HG02798 (cell line): Measurements from ENCODE around the gene CREM.

Experiments used
- ATAC-seq: cut with Tn5 transposase; IDR thresholded peaks from one replicate; pipeline ENCODE4 v1.9.1; 2021; ENCODE audit warnings: mild to moderate bottlenecking; ENCODE audit not compliant: unreplicated experiment, poor library complexity

Gene CREM

DNA sequence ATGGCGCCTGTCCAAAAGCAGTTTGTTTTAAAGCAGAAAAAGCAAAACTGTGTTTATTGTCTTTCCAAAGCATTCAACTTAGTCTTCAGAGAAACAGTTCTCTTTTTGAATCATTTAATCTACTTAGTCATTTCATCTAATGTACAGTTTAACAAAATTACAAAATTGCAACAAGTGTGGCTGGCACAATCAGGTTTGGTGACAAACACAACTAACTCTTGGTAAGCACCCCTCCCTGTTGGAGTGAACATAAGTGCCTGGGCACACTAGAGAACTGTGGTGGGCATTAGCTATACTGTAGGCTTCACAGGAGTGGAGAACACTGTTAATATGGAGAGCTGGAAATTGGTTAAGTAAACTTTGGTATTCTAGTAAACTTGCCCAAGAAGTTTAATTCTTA is 6.9 kb downstream of the CREM start:
- no peak for ATAC-seq

DNA sequence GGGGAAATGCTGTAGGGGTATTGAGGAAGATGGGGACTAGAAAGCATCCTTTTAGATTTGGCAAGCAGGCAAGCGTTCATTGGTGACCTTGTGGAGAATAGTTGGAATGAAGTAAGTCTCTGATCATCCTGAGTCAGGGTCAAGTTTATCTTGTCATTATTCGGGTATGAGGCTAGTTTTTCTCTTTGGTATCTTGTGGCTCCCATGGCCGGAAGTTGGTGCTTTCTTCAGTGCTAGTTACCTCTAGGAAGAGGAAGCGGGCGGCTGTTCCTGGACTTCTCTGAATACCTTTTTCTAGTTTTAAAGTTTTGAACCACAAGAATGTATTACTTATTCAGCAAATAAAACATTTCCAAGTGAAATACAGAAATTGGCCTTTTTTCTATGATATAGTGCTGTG is 9.2 kb downstream of the CREM start:
- no peak for ATAC-seq

DNA sequence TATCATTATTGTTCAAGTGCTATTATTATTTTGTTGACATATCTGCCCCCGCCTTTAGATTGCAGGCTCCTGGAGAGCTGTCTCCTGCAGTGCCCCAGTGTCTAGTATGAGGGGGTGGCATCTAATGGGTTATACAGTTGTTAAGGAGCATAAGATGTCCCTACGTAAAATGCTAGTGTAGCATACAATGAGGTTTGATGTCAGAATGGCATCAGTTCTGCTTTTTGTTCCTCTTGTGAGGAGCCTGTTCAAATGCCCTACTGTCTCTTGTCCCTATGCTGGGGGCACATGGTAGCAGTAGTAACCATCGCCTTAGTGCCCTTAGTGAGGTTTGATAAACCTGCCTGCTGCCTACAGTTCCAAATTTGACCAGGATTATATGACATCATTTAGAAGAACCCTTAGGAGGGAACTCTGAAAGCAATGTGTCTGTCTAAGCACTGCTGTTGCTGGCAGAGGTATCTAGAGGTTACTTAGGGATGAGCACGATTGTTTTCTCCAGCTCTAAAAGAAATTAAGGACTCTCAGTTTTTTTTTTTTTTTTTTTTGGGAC is 9.7 kb downstream of the CREM start:
- ATAC-seq = peak; percentile 55

DNA sequence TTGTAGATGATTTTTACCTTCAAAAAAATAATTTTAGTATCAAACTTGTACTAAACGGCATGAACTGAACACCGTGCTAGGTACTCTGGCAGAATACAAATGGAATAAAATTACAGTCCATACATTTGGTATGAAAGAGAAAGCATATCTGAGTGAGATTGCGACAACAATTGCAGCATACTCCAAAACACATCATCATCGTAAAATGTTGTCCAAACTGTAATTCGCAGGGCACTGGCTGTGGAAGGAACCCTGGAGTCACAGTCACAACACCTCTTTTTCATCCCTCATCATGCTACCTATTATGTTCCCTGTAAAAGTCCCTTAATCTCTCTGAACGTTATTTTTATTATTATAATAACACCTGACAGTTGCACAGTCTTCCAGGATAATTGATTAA is 13.5 kb downstream of the CREM start:
- ATAC-seq = no peak

DNA sequence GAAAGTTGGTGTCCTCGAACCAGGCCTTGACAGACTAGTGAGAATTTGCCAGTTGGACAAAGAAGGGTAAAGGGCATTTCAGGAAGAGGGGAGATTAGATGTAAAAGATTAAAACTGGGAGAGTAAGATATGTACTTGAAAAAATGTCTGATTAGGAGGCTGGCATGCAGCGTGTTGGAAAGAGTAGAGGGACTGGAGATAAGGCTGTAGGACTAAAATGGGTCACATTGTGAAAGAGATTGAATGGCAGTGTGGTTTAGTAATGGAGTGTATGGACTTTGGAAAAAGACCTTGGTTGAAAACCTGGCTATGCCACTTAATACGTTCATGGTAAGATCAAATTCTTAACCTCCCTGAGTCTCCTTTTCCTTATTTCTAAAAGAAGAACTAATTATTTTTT is 14.1 kb downstream of the CREM start:
- no peak for ATAC-seq

DNA sequence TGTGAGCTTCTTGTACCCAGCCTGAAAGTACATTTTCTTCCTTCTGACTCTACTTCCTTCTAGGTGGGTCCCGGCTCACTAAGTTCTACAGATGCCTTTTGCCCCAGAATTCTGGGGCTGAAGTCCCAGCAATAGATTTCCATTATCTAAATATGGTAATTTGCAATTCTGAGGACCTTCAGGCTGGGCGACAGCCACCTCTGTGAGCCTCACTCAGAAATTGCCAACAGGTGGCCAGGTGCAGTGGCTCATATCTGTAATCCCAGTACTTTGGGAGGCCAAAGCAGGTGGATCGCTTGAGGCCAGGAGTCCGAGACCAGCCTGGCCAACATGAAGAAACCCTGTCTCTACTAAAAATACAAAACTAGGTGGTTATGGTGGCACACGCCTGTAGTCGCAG is 23.7 kb downstream of the CREM start:
- ATAC-seq = no peak

DNA sequence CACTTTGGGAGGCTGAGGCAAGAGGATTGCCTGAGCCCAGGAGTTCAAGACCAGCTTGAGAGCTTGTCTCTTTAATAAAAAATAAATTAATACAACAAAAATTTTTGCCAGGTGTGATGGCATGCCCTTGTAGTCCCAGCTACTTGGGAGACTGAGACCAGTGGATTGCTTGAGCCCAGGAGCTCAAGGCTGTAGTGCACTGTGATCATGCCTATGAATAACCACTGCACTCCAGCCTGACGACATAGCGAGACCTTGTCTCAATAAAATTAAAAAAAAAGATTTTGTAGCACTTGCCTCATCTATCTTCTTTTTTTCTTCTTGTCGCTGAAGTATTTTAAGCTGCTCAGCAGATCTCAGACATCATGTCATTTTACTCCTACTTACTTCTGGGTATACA is 26.3 kb downstream of the CREM start:
- no peak for ATAC-seq

DNA sequence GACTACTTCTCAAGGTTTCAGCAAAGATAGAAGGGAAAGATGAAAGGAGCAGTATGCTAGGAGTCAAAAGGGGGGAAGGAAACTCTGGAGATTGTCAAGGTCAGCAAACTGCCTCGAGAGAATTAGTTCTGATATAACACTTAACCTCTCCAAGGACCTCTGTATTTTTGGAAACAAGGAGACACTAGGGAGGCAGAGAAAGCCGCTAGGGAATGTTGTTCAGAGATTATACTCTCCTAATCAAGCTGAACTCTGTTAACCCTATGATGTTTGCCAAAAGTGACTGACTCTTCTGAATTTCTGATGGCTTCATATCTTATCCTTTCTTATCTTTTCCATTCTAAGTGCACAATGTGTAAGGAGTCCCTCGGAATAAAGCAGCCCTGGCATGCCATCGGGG is 27.1 kb downstream of the CREM start:
- no peak for ATAC-seq

DNA sequence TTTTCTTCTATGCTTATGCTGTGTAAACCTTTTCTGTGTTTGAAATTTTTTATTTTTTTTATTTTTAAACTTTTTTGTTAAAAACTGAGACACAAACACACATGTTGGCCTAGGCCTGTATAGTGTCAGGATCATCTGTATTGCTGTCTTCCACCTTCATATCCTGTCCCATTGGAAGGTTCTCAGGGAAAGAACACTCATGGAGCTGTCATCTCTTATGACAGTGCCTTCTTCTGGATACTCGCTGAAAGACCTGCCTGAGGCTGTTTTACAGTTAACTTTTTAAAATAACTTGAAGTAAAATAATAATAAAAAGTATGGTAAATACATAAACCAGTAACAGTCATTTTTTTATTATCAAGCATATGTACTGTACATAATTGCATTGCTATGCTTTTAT is 34.1 kb downstream of the CREM start:
- ATAC-seq = no peak

DNA sequence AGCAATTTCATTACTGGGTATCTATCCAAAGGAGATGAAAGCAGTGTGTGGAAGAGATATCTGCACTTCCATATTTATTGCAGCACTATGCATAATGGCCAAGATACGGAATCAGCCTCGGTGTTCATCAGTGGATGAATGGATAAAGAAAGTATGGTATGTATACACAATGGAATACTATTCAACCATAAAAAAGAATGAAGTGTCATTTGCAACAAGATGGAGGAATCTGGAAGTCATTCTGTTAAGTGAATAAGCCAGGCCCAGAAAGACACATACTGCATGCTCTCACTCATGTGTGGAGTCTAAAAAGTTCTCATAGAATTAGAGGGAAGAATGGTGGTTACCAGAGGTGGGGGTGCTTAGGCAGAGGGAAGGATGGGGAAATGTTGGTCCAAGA is 35.3 kb downstream of the CREM start:
- no peak for ATAC-seq

DNA sequence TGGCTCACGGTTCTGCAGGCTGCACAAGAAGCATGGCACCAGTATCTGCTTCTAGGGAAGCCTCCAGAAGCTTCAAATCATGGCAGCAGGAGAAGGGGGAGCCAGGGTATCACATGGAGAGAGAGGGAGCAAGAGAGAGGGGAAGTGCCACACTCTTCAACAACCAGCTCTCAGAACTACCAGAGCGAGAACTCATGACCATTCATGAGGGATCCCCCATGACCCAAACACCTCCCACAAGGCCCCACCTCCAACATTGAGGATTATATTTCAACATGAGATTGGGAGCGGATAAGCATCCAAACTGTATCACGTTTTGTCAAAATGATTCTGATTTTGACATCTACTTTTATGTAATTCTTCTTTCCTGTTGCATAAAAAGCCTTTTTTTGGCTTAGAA is 38.5 kb downstream of the CREM start:
- ATAC-seq = no peak

DNA sequence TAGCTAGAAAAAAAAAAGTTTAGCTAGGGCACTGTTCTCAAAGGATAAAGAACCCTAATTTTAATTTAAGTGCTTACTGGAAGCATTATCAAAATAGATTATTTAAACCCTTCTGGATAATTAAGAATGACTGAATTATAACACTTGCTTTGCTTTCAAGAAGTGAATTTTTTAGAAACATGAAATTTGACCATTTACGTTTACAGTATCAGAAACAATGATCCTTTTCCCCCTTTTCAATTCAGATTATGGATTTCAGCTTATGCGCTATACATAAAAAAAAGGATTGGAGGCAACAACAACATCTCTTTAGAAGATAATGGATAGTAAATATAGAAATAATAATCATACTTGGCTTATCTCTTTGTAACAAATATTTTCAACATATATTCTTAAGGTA is 39.2 kb downstream of the CREM start:
- no peak for ATAC-seq

DNA sequence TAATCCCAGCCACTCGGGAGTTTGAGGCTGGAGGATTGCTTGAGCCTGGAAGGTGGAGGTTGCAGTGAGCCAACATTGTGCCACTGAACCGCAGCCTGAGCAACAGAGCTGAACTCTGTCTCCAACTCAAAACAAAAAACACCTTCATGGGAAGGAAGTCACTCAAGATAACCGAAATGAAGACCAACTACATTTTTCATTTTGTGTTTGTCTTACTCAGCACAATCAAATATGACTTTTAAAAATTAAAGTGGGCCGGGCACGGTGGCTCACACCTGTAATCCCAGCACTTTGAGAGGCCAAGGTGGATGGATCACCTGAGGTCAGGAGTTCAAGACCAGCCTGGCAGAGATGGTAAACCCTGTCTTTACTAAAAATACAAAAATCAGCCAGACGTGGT is 40.0 kb downstream of the CREM start:
- ATAC-seq = no peak

DNA sequence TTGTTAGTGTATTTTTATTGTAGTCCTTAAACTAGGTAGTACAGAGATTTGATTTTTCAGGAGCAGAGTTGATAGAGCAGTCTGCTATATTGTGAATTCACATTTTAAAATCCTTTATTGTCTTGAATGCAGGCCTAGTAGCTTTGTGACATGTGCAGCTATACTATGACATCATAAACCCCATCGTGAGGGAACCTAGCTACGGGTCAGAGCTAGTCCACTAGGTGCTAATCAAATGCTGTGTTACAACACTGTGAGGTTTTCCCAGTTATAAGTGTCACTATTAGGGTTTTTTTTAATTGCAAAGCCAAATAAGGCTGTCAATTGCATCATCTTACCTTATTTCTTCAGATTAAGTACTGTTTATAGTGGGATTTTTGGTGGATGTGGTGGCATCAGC is 40.7 kb downstream of the CREM start:
- ATAC-seq = no peak

DNA sequence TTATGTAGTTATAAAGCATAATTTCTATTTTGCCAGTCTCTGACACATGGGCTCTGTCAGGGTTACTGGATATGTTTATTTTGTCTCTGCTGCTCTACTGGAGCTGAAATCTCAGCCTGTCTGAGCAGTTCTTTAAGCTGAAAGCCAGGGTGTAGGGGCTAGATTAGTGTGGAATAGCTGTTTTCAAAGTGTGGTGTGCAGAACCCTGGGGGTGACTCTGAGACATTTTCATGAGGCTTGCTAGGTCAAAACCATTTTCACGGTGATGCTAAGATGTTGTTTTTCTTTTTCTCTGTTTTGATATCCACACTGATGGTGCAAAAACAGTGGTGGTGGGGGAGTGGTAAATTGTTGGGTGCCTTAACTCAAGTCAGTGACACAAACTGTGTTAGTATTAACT is 45.5 kb downstream of the CREM start:
- no peak for ATAC-seq

DNA sequence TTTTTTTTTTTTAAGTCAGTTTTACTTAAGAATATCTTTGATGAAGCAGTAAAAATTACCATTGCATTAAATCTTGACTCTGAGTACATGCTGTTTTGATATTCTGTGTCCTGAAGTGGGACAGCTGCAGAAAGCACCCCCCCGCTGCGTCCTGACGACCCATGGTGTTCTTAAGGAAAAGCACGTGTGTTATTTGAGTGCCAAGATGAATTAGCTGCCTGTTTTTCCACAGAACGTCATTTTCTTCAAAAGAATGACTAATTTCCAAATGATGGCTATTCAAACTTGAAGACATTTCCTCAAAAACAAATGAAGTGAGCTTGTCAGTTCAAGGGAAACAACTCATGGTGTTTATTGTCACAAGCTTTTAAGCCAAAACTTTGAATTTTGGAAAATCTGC is 45.9 kb downstream of the CREM start:
- no peak for ATAC-seq

DNA sequence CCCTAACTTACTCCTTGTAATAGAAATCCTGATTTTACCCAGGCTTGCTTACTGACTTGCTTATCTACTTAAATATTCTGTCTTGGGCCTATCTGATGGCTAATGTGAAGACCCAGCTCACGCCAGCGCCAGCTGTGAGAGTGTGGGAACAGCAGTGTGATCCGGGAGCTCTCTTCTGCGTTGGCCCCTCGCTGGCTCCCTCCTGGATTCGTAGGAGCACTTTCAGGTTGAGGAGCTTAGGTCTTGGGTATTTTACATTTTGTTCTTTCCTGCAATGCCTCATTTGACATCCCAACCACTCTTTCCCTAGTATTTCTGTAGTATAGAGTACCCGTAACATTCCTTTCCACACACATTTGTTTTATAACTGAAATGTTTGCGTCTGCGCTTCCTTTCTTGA is 51.7 kb downstream of the CREM start:
- no peak for ATAC-seq

DNA sequence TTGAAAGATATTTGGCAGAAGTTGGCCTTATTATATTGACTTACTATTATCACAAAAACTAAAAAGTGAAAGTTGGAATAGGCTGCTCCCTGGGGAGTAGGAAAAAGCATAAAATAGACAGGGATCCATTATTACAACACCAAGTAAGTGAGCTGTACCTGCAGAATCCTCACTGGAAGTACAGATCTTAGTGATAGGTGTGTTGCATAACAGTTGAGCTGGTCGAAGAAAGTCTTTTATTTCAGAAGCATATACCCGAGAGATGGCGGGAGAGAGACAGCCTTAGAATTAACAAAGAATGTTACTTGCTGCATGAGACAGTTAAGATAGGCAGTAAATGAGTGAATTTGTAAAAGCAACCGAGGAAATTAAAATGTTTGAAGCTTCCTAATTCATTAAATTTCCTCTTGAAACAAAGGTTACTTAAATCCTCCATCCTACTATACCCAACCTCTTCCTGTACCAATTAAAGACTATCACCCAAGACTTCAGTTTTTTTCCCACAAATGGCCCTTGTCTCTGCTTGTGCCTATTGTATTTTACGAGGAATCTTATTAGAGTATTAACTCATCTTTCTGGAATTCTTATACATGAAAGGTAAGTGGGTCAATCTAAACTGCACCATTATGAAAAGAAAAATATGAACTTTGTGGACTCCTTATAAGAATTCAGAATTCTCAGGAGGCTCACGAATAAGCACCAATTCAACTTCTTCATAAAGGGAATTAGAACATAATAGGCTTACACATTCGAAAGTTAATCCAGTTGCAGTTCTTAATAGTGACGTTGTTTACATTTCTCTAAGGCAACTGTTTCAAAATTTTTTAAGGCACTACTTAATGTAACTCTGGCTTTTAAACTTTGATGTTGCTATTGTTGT is 56.2 kb downstream of the CREM start:
- no peak for ATAC-seq

DNA sequence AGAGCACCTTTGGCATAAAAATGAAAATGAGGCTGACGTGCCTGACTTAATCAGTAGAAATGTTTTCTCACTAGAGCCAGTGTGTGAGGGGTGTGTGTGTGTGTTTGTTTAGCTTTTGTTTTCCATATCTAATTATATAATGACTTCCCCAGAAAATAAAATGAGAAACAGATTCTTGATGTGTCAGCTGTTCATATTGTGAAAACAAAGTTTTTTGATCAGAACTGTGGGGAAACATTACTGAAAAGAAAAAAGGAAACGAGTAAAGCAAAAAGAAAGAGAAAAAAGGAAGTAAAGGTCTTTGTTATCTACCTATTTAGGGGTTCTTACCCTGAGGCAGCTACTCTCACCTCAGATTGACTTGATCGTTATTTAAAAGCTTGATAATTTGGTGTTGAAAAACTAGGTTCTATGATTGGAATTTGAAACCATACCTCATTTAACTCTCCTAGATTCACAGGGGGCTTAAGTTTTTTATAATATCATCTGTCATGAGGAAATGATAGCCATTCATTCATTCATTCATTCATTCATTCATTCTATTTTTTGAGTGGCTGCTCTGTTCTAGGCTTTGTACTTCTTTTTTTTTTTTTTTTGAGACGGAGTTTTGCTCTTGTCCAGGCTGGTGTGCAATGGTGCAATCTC is 58.0 kb downstream of the CREM start:
- ATAC-seq = peak; percentile 60

DNA sequence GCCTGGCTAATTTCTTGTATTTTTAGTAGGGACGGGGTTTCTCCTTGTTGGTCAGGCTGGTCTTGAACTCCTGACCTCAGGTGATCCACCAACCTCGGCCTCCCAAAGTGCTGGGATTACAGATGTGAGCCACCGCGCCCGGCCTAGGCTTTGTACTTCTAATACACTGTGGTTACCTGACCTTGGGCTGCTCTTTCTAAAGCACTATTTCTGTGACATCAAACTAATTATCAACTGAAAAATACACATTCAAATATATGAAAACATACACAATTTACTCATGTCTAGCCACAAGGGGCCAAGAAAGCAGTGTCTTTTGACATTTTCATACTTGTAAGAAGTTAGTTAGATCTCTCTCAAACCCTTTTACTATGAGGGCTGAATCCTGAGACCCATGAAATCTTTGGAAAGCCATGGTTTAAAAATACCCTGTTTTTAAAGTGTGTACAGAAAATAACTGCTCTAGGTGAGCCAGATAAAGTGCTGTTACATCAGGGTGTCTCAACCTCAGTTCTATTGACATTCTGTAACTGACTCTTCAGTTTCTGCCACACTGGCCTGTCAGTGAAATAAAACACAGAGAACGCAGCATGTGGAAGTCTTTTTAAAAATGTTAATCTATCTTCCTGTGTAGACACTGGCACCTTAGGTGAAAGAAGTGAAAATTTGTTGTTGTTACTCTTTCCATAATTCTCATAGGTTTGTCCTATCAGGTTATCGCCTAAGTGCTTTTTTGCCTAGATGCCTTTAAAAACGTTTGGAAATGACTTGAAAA is 58.8 kb downstream of the CREM start:
- ATAC-seq = no peak

DNA sequence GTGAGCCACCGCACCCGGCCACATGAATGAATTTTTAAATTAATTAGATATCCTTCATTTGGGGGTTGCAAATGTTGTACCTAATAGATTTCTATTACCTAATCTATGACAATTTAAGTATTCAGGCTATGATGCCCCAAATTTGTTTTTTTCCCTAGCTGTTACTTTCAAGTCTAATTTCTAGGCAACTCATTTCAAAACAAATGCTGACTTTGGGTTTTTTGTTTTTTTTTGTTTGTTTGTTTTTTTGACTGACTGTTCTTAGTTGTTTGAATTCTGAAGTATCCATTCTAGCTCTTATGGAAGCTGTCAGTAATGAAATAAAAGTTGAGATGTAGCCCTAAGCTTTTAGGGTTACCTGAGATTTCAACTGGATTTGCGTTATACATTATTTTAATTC is 62.3 kb downstream of the CREM start:
- ATAC-seq = no peak
